ELR (cell line): ENCODE measurements around the gene STUB1.

Experiments used
- DNase-seq: peaks from one replicate; pipeline ENCODE4 v3.0.0-alpha.2; 2015; ENCODE audit warnings: low read depth

Gene STUB1

GRCh38 chr16:679814-680624, at the start of gene STUB1:
Gene STUB1, plus strand, starts transcription at chr16:680410. Its CDS starts 116 bp downstream, at chr16:680526.
- peak; percentile 83 for DNase-seq

- DNase-seq, result no peak
Measured at GRCh38 chr16:630815-631405, 49.3 kb upstream of the STUB1 start, which contains the start of gene WFIKKN1. Gene WFIKKN1, plus strand, starts transcription at chr16:630985. Its CDS starts 269 bp downstream, at chr16:631254.

- DNase-seq, result no peak
Measured at GRCh38 chr16:631808-632358, 48.3 kb upstream of the STUB1 start.

GRCh38 chr16:632486-633335, 47.5 kb upstream of the STUB1 start:
- DNase-seq, result no peak

- DNase-seq, result no peak
Measured at GRCh38 chr16:633336-634050, 46.7 kb upstream of the STUB1 start.

GRCh38 chr16:634051-634670, 46.0 kb upstream of the STUB1 start:
- DNase-seq, result no peak

- DNase-seq, result no peak
Measured at GRCh38 chr16:634996-635395, 45.2 kb upstream of the STUB1 start.

- no peak for DNase-seq
Measured at GRCh38 chr16:635573-636205, 44.5 kb upstream of the STUB1 start.

- peak; percentile 94 for DNase-seq
Measured at GRCh38 chr16:636206-637080, 43.8 kb upstream of the STUB1 start, which contains the start of gene METTL26. Gene METTL26, minus strand, starts transcription at chr16:636305. Its CDS starts 15 bp downstream, at chr16:636290.

- DNase-seq, result peak; percentile 87
Measured at GRCh38 chr16:637081-638018, 42.9 kb upstream of the STUB1 start.

- no peak for DNase-seq
Measured at GRCh38 chr16:638034-638543, 42.1 kb upstream of the STUB1 start.

- no peak for DNase-seq
Measured at GRCh38 chr16:638836-639235, 41.4 kb upstream of the STUB1 start.

GRCh38 chr16:640614-641013, 39.6 kb upstream of the STUB1 start:
- no peak for DNase-seq

GRCh38 chr16:641326-642188, 38.7 kb upstream of the STUB1 start, which contains the start of gene MCRIP2:
Gene MCRIP2, plus strand, starts transcription at chr16:641828. Its CDS starts 164 bp downstream, at chr16:641992.
- DNase-seq, result peak; percentile 82

GRCh38 chr16:642189-643049, 37.8 kb upstream of the STUB1 start:
- DNase-seq, result peak; percentile 42

GRCh38 chr16:643050-643368, 37.2 kb upstream of the STUB1 start:
- DNase-seq, result no peak
